NCI-H146 treated with DMSO at 0.1 percent for 48 hours (cell line): ENCODE data around the gene OR4A16.

ENCODE experiments used
- DNase-seq: peaks from one replicate; lab custom pipeline; 2025; ENCODE audit not compliant: unreplicated experiment; lab: John Stamatoyannopoulos, UW

The OR4A16 gene, protein sequence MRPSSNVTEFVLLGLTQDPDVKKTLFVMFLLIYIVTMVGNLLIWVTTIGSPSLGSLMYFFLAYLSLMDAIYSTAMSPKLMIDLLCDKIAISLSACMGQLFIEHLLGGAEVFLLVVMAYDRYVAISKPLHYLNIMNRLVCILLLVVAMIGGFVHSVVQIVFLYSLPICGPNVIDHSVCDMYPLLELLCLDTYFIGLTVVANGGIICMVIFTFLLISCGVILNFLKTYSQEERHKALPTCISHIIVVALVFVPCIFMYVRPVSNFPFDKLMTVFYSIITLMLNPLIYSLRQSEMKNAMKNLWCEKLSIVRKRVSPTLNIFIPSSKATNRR

GRCh38 chr11:55342901-55343300 lies at the start of gene OR4A16:
OR4A16 (plus strand) TSS chr11:55343201; CDS start chr11:55343201, 0 bp downstream.
- no peak for DNase-seq

DNA sequence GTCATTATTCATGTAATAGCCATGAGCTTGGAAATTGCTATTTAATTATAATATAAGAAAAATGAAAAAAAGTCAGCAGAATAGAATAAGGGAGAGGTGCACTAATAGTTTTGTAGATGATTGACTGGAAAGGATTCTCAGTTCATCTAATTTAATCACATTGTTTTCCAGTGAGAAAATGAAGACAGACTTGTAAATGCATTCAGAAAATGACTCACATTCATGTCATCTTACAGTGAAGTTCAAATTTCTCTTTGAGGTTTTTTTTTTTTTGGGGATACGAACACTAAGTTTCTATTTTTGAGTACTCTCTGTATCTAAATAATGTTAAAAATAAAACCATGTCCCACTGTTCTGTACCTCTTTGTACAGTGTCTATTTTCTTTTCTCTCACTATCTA lies 18.5 kb upstream of the OR4A16 start:
- no peak for DNase-seq

GRCh38 chr11:55345306-55345705 lies 2.3 kb downstream of the OR4A16 start:
- DNase-seq: no peak

DNA sequence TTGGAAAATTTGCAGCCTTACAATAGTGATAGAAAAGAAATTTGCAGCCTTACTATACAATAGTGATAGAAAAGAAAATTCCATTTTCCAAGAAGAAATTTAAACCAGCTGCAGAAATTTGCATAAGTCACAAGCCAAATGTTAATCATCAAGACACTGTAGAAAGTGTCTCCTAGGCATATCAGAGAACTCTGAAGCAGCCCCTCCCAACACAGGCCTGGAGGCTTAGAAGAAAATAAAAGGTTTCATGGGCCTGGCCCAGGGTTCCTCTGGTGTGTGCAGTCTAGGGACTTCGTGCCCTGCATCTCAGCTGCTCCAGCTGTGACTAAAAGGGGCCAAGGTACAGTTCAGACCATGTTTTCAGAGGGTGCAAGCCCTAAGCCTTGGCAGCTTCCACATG lies 6.0 kb downstream of the OR4A16 start:
- DNase-seq: no peak

GRCh38 chr11:55357560-55358184 lies 14.7 kb downstream of the OR4A16 start:
- DNase-seq: no peak

- no peak for DNase-seq
These were observed 24.7 kb downstream of the OR4A16 start, which contains the start of gene OR4A15 for GRCh38 chr11:55367674-55368073. OR4A15 (plus strand) TSS chr11:55367974; CDS start chr11:55367974, 0 bp downstream.
